Thoracic aorta (tissue), 2 donors: ENCODE measurements around the gene DKC1. TPM values are rescaled to one million over a fixed set of nuclear protein-coding genes. Genes with fewer than 3 reads are reported as not detected.

ENCODE experiments used
- ATAC-seq: fragments of 150-250 bp; one replicate; pipeline ENCODE4 v1.8.0; 2017; ENCODE audit warnings: low read depth; ENCODE audit not compliant: insufficient number of reproducible peaks, low FRiP score
- DNase-seq: peaks from one replicate; pipeline ENCODE4 v3.0.0-alpha.2; 2020; ENCODE audit warnings: low spot score
- H3K27ac ChIP-seq, 2 donors: fragments of 200-600 bp; sonication (generic); 1 replicate in 1 of 2; 2 replicates in 1 of 2; pipeline ENCODE4 v1.5.1; 2016; ENCODE audit warnings: mild to moderate bottlenecking in 2 of 2, moderate library complexity in 2 of 2
- H3K27me3 ChIP-seq: fragments of 200-600 bp; sonication (generic); replicated peaks from 2 replicates; pipeline ENCODE4 v1.6.0; 2016; ENCODE audit warnings: mild to moderate bottlenecking; ENCODE audit not compliant: insufficient read depth
- H3K36me3 ChIP-seq: fragments of 200-600 bp; sonication (generic); one replicate; pipeline ENCODE4 v1.5.1; 2016
- H3K4me1 ChIP-seq, 2 donors: fragments of 200-600 bp; sonication (generic); 1 replicate in 1 of 2; 2 replicates in 1 of 2; pipeline versions ENCODE4 v1.5.1 to v1.6.0; 2016; ENCODE audit warnings: low read depth in 2 of 2, mild to moderate bottlenecking in 1 of 2; ENCODE audit not compliant: control insufficient read depth in 1 of 2
- H3K4me3 ChIP-seq: fragments of 200-600 bp; sonication (generic); 2 replicates; pipeline ENCODE4 v1.5.1; 2016; ENCODE audit warnings: mild to moderate bottlenecking
- H3K9me3 ChIP-seq: fragments of 200-600 bp; sonication (generic); 2 replicates; pipeline ENCODE4 v1.5.1; 2016
- total RNA-seq, 2 donors: library from RNA; depleted of rRNA; stranded (reverse); fragments of >200 nt; gene quantifications; one replicate each; pipeline versions ENCODE4 v1.1.0 to v1.2.3, GENCODE V29; 2016
- TF ChIP-seq, protein P1 (sequence below): fragments of 200-600 bp; sonication (generic); IDR thresholded peaks from one replicate; pipeline ENCODE4 v1.5.1; 2019; ENCODE audit warnings: antibody characterized with exemption

Gene DKC1
- total RNA-seq, 2 donors from 2014 or later: 14.9 to 67.2 TPM

DNA sequence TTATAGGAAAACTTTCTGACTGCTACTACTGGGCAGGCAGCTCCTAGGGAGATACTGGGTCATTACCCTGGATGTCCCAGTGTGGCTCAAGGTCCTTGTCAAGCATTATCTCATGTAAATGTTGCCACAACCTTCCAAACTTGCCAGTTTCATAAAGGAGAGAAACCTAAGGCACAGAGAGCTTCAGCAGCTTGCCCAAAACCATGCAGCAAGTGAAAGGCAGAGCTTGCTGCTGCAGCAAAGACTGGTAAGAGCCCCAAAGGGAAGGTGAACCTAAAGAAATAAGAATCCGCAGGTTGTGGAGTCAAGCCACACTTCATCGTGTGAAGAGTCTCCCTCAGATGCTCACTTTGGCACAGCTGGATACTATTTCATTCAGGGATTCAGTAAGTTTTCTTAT lies 40.3 kb downstream of the DKC1 start:
- Histone ChIP-seq H3K4me3 (no peak overlapping the region), H3K27ac (peak overlapping the region in 1 of 2 donors; percentile 12), H3K9me3 (no peaks in the 10 kb centered on the region), H3K27me3 (no peaks in the 10 kb centered on the region), H3K36me3 (no peaks in the 10 kb centered on the region), H3K4me1 (peaks cover 0 to 4% of the 10 kb centered on the region in 2 donors)
- DNase-seq (no peak), ATAC-seq (no peak)
- TF ChIP-seq, protein P1, sequence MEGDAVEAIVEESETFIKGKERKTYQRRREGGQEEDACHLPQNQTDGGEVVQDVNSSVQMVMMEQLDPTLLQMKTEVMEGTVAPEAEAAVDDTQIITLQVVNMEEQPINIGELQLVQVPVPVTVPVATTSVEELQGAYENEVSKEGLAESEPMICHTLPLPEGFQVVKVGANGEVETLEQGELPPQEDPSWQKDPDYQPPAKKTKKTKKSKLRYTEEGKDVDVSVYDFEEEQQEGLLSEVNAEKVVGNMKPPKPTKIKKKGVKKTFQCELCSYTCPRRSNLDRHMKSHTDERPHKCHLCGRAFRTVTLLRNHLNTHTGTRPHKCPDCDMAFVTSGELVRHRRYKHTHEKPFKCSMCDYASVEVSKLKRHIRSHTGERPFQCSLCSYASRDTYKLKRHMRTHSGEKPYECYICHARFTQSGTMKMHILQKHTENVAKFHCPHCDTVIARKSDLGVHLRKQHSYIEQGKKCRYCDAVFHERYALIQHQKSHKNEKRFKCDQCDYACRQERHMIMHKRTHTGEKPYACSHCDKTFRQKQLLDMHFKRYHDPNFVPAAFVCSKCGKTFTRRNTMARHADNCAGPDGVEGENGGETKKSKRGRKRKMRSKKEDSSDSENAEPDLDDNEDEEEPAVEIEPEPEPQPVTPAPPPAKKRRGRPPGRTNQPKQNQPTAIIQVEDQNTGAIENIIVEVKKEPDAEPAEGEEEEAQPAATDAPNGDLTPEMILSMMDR: no peak

DNA sequence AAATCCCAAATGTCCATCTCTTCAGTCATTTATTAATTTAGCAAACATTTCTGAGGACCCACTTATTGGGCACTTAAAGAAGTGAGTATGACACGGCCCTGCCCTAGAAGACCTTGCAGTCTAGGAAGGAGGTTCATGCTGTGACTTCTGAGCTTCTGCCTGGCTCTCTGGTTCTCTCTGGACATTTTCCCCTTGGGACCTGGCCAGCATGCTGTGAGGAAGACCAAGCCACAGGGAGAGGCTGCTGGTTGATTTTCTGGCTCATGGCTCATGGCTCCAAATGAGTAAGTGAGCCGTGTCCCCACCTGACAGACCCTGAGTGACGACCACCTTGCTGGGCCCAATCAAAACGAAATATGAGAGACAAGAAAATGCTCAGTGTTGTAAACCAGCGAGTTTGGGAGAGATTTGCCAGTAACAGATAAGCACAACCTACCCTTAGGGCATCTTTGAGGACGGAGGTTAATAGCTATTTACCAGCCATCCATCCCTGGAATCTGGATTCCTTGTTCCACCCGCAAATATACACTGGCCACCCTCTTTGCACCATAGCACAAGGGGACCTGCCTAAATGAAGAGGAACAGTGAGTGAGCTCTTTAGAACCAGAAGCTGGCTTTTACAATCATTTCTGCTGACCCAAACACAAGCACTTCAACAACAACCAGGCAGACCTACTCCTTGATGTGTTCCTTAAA lies 41.7 kb downstream of the DKC1 start:
- H3K9me3 ChIP-seq: no peaks in the 10 kb centered on the region
- H3K4me1 ChIP-seq: peaks cover 0 to 4% of the 10 kb centered on the region in 2 donors
- ATAC-seq (no peak), DNase-seq (no peak)
- peak overlapping the region; percentile 76 for H3K4me3 ChIP-seq
- TF ChIP-seq, protein P1: no peak
- H3K27ac ChIP-seq: peak overlapping the region; percentile 36 to 60
- H3K27me3 ChIP-seq: no peaks in the 10 kb centered on the region
- no peaks in the 10 kb centered on the region for H3K36me3 ChIP-seq

DNA sequence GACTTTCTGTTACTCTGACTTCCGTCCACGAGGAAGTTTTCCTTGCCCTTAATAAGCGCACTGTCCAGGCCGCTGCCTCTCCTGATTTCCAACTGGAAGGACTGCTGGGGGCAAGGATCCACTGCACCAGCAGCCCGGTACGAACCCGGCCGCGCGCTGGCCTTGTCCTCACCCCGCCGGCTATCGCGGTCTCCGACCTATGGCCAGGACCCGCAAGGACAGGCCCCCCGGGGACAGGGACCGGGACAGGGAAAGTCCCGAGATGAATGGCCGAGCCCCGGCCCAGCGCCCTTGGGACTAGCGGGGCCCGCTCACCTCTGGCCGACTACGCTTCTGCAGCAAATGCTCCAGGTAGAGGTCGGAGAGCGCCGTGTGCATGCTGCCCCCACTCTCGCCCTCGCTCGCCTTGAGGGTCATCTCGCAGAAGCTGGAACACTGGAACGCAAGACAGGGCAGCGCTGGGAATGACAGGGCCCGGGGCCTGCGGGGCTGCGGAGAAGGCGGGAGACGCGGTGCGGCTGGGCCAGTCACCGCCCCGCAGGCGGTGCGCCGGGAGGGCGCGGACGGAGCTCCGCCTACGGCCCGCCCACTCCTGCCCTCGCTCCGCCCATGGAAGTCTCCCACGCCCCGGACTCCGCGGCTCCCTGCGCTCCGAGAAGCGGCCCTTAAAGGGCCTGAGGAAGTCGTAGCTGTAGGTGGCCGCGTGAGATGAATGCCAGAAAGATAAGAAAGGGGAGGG lies 42.5 kb downstream of the DKC1 start, which contains the start of gene MPP1:
Gene MPP1, minus strand, starts transcription at position 529 of the 739 bp plus-strand sequence. Its CDS starts 112 bp downstream, at position 417.
- TF ChIP-seq, protein P1: no peak
- Histone ChIP-seq H3K9me3 (no peaks in the 10 kb centered on the region), H3K27me3 (no peaks in the 10 kb centered on the region), H3K27ac (peak within 1 kb of the TSS; percentile 53 to 60), H3K4me3 (peak within 1 kb of the TSS; percentile 76), H3K36me3 (no peaks in the 10 kb centered on the region), H3K4me1 (peaks cover 0 to 4% of the 10 kb centered on the region in 2 donors)
- DNase-seq (no peak), ATAC-seq (peak; percentile 79)

DNA sequence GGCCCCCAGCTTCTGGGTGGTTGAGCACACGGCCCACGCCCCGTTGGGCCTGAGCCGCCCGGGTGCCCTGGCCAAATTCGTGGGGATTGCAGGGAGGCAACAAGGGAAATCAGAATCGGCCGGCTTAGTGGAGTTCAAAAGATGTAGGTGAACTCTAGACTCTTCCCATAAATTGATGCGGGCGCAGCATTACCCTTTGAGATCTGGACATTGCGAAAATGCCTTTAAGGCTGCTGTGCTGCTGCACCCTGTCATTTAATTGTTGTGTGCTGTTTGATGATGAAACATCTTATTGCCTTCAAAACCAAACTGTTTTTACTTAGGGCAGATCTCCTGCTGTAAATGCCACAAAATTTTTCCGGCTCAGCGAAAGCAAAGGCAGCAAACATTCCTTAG lies 43.0 kb downstream of the DKC1 start:
- no peaks in the 10 kb centered on the region for H3K9me3 ChIP-seq
- TF ChIP-seq, protein P1: no peak
- H3K27me3 ChIP-seq: no peaks in the 10 kb centered on the region
- no peak for ATAC-seq
- no peak for DNase-seq
- H3K4me1 ChIP-seq: peaks cover 0 to 4% of the 10 kb centered on the region in 2 donors
- H3K27ac ChIP-seq: peak overlapping the region; percentile 53 to 54
- no peaks in the 10 kb centered on the region for H3K36me3 ChIP-seq
- peak overlapping the region; percentile 76 for H3K4me3 ChIP-seq

DNA sequence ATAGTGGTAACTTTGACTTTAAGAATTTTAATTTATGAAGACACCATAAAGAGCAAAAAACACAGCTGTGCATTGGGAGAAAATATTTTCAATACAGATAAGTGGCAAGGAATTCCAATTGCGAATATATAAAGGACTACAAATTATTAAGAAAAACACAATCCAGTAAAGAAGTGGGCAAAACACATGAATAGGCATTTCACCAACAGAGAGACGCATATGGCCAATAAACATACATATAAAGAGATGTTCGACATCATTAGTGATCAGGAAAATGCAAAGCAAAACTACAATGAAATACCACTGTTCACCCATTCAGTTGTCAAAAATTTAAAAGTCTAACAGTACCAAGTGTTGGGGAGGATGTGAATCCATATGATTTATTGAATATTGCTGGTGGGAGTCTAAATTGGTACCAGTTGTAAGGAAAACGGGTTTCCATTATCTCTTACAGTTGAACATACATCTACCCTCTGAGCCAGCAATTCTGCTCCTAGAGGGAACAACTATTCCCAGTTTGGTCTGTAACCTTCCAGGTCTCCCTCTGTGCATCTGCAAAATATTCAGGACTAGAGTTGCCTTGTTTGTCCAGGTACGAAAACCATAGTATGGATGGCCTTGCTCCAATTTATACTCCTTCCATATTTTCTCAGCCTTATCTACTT lies 44.3 kb downstream of the DKC1 start:
- no peak for DNase-seq
- TF ChIP-seq, protein P1: no peak
- no peak overlapping the region for H3K27ac ChIP-seq
- peaks cover 0 to 4% of the 10 kb centered on the region in 2 donors for H3K4me1 ChIP-seq
- H3K36me3 ChIP-seq: no peaks in the 10 kb centered on the region
- H3K4me3 ChIP-seq: no peak overlapping the region
- no peaks in the 10 kb centered on the region for H3K27me3 ChIP-seq
- no peak for ATAC-seq
- H3K9me3 ChIP-seq: no peaks in the 10 kb centered on the region
